Keratinocyte (primary cell): ENCODE results near the gene SLC38A8. TPM values are rescaled to one million over a fixed set of nuclear protein-coding genes. Genes with fewer than 3 reads are reported as not detected.

Source experiments
- DNase-seq: peaks from one replicate; pipeline ENCODE4 v3.0.0-alpha.2; 2011; ENCODE audit warnings: low read depth, missing footprints, low spot score
- FAIRE-seq: peaks from 2 replicates; lab custom pipeline; 2011; peaks lifted over from hg19 to GRCh38; lab: Jason Lieb, UNC
- H2AFZ ChIP-seq: 2 replicates; pipeline ENCODE4 v1.6.0; 2012; ENCODE audit warnings: low read length, control low read depth, inconsistent platforms; ENCODE audit not compliant: control insufficient read depth
- H3K27ac ChIP-seq: 2 replicates; pipeline ENCODE4 v1.5.1; 2011; ENCODE audit warnings: low read length; ENCODE audit not compliant: control insufficient read depth, insufficient read depth
- H3K27me3 ChIP-seq: 3 replicates; pipeline ENCODE4 v1.6.0; 2011; ENCODE audit warnings: low read length; ENCODE audit not compliant: control insufficient read depth, insufficient read depth; ENCODE audit errors: extremely low read depth
- H3K36me3 ChIP-seq, 2 experiments: 2 replicates in 1 of 2; 3 replicates in 1 of 2; pipeline ENCODE4 v1.5.1; 2011; ENCODE audit warnings: low read length in 2 of 2, mild to moderate bottlenecking in 1 of 2; ENCODE audit not compliant: control insufficient read depth in 2 of 2, insufficient read depth in 2 of 2; ENCODE audit errors: extremely low read depth in 1 of 2
- H3K4me1 ChIP-seq: 3 replicates; pipeline ENCODE4 v1.5.1; 2011; ENCODE audit warnings: low read length; ENCODE audit not compliant: control insufficient read depth, insufficient read depth; ENCODE audit errors: extremely low read depth
- H3K4me2 ChIP-seq: 3 replicates; pipeline ENCODE4 v1.6.0; 2011; ENCODE audit warnings: low read depth, low read length; ENCODE audit not compliant: control insufficient read depth, insufficient read depth; ENCODE audit errors: extremely low read depth
- H3K4me3 ChIP-seq, 3 experiments: fragments of 200-600 bp in 1 of 3; sonication (generic) in 1 of 3; 2 replicates in 2 of 3; 3 replicates in 1 of 3; pipeline ENCODE4 v1.5.1; 2011 to 2016; ENCODE audit warnings: low read length in 3 of 3, mild to moderate bottlenecking in 3 of 3, control low read depth in 2 of 3, inconsistent platforms in 1 of 3, low read depth in 1 of 3, mixed read lengths in 1 of 3, mixed run types in 1 of 3, moderate library complexity in 1 of 3; ENCODE audit not compliant: control insufficient read depth in 2 of 3, insufficient read depth in 2 of 3; ENCODE audit errors: extremely low read depth in 1 of 3
- H3K79me2 ChIP-seq: 2 replicates; pipeline ENCODE4 v1.6.0; 2012; ENCODE audit warnings: low read length; ENCODE audit not compliant: control insufficient read depth, insufficient read depth
- H3K9ac ChIP-seq: 3 replicates; pipeline ENCODE4 v1.6.0; 2011; ENCODE audit warnings: low read length; ENCODE audit not compliant: control insufficient read depth, insufficient read depth; ENCODE audit errors: extremely low read depth
- H3K9me1 ChIP-seq: 3 replicates; pipeline ENCODE4 v1.6.0; 2011; ENCODE audit warnings: low read length; ENCODE audit not compliant: control insufficient read depth, insufficient read depth; ENCODE audit errors: extremely low read depth
- H3K9me3 ChIP-seq: 2 replicates; pipeline ENCODE4 v1.5.1; 2012; ENCODE audit warnings: low read depth, low read length; ENCODE audit not compliant: control insufficient read depth
- H4K20me1 ChIP-seq: 3 replicates; pipeline ENCODE4 v1.6.0; 2011; ENCODE audit warnings: low read length; ENCODE audit not compliant: control insufficient read depth, insufficient read depth; ENCODE audit errors: extremely low read depth
- EZH2 ChIP-seq: IDR thresholded peaks from one replicate; pipeline ENCODE4 v1.6.1; 2012; ENCODE audit warnings: inconsistent platforms, mild to moderate bottlenecking, low read length, moderate library complexity
- dilution Hi-C: fragments of 300-500 bp; cut with MboI; formaldehyde crosslinking; loops from one replicate; pipeline ENCODE4 v1.7.0; 2020; ENCODE audit warnings: low sequenced_read_pairs; ENCODE audit not compliant: extremely low pct_ligation_motif_present
- polyA plus RNA-seq, 5 experiments: library from polyadenylated mRNA; depleted of rRNA in 3 of 5; stranded (reverse) in 3 of 5; stranded (forward) in 1 of 5; unstranded in 1 of 5; fragments of >200 nt; gene quantifications; 1 replicate in 1 of 5; 2 replicates in 3 of 5; 3 replicates in 1 of 5; pipeline versions ENCODE4 v1.2.1 to v1.2.3, GENCODE V29; 2011 to 2012; ENCODE audit warnings: missing spikeins in 2 of 5, low read depth in 1 of 5, low replicate concordance in 1 of 5
- TF ChIP-seq, protein P1 (sequence below), 3 experiments: IDR thresholded peaks in 1 of 3; conservative IDR thresholded peaks in 1 of 3; optimal IDR thresholded peaks in 1 of 3; 2 replicates in 2 of 3; 3 replicates in 1 of 3; pipeline versions ENCODE3 to v1.5.1; 2011; ENCODE audit warnings: low read length in 3 of 3, mild to moderate bottlenecking in 3 of 3, moderate library complexity in 2 of 3, control low read depth in 1 of 3, inconsistent platforms in 1 of 3; ENCODE audit not compliant: insufficient read depth in 2 of 3; ENCODE audit errors: extremely low read depth in 1 of 3

SLC38A8 gene
- polyA plus RNA-seq, 1 donor (not counting 4 experiments of a cell fraction or from before 2014, with no cell fraction given) = not detected

DNA sequence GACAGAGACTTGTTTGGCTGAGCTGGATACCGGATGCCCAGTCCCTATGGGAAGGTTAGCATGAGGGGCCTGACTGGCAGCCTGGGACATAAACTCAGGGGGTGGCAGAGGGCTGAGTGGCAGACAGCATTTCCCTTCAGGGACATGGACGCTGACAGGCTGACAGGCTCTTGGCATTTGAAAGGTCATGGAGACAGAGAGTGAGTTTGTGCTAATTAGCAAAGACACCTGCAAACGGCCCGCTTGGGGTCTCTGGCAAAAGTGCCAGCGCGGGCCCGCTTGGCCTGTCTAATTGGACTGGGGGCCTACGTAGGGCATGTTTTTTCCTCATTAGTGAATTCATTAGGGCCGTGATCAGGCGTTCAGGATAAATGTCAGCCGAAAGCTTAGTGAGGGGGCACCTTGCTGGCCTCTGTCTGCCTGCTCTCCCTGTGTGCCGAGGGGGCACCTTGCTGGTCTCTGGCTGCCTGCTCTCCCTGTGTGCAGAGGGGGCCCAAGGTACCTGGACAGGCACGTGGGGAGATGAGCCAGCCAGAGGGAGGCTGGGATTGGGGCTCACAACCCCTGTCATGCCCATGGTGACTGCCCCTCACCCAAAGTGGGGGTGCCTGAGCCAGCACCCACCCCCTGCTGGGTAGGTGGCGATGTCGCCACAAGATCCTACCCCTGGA lies 66.9 kb downstream of the SLC38A8 start:
- no peak overlapping the region for H3K27ac ChIP-seq
- H4K20me1 ChIP-seq = no peaks in the 10 kb centered on the region
- H3K9ac ChIP-seq = no peak overlapping the region
- FAIRE-seq = no peak
- H2AFZ ChIP-seq = no peak overlapping the region
- no peaks in the 10 kb centered on the region for H3K79me2 ChIP-seq
- peaks cover 5% of the 10 kb centered on the region for H3K27me3 ChIP-seq
- peaks cover 6% of the 10 kb centered on the region for H3K9me3 ChIP-seq
- H3K4me3 ChIP-seq = no peak overlapping the region
- H3K36me3 ChIP-seq = no peaks in the 10 kb centered on the region
- H3K4me2 ChIP-seq = no peak overlapping the region
- no peak for DNase-seq
- no peaks in the 10 kb centered on the region for H3K9me1 ChIP-seq
- H3K4me1 ChIP-seq = no peaks in the 10 kb centered on the region
- dilution Hi-C loops = no loop called here
- TF ChIP-seq, protein P1, sequence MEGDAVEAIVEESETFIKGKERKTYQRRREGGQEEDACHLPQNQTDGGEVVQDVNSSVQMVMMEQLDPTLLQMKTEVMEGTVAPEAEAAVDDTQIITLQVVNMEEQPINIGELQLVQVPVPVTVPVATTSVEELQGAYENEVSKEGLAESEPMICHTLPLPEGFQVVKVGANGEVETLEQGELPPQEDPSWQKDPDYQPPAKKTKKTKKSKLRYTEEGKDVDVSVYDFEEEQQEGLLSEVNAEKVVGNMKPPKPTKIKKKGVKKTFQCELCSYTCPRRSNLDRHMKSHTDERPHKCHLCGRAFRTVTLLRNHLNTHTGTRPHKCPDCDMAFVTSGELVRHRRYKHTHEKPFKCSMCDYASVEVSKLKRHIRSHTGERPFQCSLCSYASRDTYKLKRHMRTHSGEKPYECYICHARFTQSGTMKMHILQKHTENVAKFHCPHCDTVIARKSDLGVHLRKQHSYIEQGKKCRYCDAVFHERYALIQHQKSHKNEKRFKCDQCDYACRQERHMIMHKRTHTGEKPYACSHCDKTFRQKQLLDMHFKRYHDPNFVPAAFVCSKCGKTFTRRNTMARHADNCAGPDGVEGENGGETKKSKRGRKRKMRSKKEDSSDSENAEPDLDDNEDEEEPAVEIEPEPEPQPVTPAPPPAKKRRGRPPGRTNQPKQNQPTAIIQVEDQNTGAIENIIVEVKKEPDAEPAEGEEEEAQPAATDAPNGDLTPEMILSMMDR (optimal IDR thresholded peaks at IDR 0.05 in 1 of 3, IDR thresholded peaks at IDR 0.05 in 1 of 3, conservative IDR thresholded peaks at IDR 0.05 in 1 of 3; ENCODE audit: extremely low read depth in 1 of 3, insufficient read depth in 2 of 3, low read length in 3 of 3) = no peak
- TF ChIP-seq EZH2 = no peak

- Histone ChIP-seq H3K36me3 (no peaks in the 10 kb centered on the region), H4K20me1 (no peaks in the 10 kb centered on the region), H3K27ac (no peak overlapping the region), H3K9me1 (no peaks in the 10 kb centered on the region), H3K27me3 (peaks cover 15% of the 10 kb centered on the region), H3K9ac (no peak overlapping the region), H2AFZ (no peak overlapping the region), H3K4me3 (no peak overlapping the region), H3K4me2 (no peak overlapping the region), H3K9me3 (peaks cover 6% of the 10 kb centered on the region), H3K4me1 (no peaks in the 10 kb centered on the region), H3K79me2 (no peaks in the 10 kb centered on the region)
- DNase-seq (no peak), FAIRE-seq (no peak)
- dilution Hi-C loops = no loop called here
- TF ChIP-seq, protein P1 (optimal IDR thresholded peaks at IDR 0.05 in 1 of 3, IDR thresholded peaks at IDR 0.05 in 1 of 3, conservative IDR thresholded peaks at IDR 0.05 in 1 of 3; ENCODE audit: extremely low read depth in 1 of 3, insufficient read depth in 2 of 3, low read length in 3 of 3) = no peak
- no peak for TF ChIP-seq EZH2
Measured at GRCh38 chr16:83974475-83974874, 68.1 kb downstream of the SLC38A8 start.
